Endothelial cell of umbilical vein (primary cell): ENCODE results near the gene GPHB5.

Source experiments
- EZH2 ChIP-seq: IDR thresholded peaks from 2 replicates; pipeline ENCODE4 v1.6.1; 2012; ENCODE audit warnings: borderline replicate concordance, low read depth, mild to moderate bottlenecking, moderate library complexity, low read length, inconsistent platforms; ENCODE audit not compliant: severe bottlenecking
- FOS ChIP-seq: IDR thresholded peaks from 2 replicates; pipeline ENCODE4 v1.6.1; 2011; ENCODE audit warnings: mild to moderate bottlenecking, low read length, moderate library complexity, borderline replicate concordance; ENCODE audit not compliant: insufficient read depth
- POLR2A ChIP-seq: IDR thresholded peaks from 2 replicates; pipeline ENCODE4 v1.6.1; 2012; ENCODE audit warnings: low read depth, mild to moderate bottlenecking, control low read depth, low read length
- POLR2AphosphoS5 ChIP-seq: IDR thresholded peaks from 2 replicates; pipeline ENCODE4 v1.6.1; 2012; ENCODE audit warnings: low read depth, mild to moderate bottlenecking, control low read depth, low read length, moderate library complexity; ENCODE audit not compliant: insufficient read depth
- TF ChIP-seq, protein P1 (sequence below), 2 donors: IDR thresholded peaks; 1 replicate in 1 of 2; 2 replicates in 1 of 2; pipeline ENCODE4 v1.5.1; 2011; ENCODE audit warnings: low read length in 2 of 2, mild to moderate bottlenecking in 2 of 2, moderate library complexity in 2 of 2, control low read depth in 1 of 2, inconsistent platforms in 1 of 2, low read depth in 1 of 2; ENCODE audit not compliant: insufficient read depth in 1 of 2; ENCODE audit errors: extremely low read depth in 1 of 2

DNA sequence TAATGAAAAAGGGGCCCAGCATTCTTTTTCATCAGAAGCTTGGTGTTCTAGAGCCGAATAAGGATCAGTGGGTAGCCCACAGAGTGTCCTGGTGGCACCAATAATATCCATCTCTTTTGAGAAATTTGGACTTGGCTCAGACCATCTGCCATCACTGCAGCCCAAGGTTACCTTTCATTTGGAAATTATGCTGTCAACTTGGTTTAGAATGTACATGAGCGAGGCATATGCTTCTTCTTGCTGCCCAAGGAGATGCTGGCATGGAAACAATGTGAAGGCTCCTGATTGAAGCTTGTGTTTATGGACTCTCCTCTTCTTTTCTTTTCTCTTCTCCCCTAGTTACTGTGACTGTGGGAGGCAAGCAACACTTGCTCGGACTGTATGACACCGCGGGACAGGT is 50.0 kb downstream of the GPHB5 start:
- TF ChIP-seq, protein P1, sequence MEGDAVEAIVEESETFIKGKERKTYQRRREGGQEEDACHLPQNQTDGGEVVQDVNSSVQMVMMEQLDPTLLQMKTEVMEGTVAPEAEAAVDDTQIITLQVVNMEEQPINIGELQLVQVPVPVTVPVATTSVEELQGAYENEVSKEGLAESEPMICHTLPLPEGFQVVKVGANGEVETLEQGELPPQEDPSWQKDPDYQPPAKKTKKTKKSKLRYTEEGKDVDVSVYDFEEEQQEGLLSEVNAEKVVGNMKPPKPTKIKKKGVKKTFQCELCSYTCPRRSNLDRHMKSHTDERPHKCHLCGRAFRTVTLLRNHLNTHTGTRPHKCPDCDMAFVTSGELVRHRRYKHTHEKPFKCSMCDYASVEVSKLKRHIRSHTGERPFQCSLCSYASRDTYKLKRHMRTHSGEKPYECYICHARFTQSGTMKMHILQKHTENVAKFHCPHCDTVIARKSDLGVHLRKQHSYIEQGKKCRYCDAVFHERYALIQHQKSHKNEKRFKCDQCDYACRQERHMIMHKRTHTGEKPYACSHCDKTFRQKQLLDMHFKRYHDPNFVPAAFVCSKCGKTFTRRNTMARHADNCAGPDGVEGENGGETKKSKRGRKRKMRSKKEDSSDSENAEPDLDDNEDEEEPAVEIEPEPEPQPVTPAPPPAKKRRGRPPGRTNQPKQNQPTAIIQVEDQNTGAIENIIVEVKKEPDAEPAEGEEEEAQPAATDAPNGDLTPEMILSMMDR (IDR thresholded peaks at IDR 0.05; ENCODE audit: extremely low read depth in 1 of 2, insufficient read depth in 1 of 2, low read depth in 1 of 2, low read length in 2 of 2), result no peak
- TF ChIP-seq FOS (no peak), POLR2A (no peak), POLR2AphosphoS5 (no peak), EZH2 (no peak)
